A549 (cell line): ENCODE results near the gene EVC2.

Source experiments
- BCL3 ChIP-seq: fragments of >200 bp; sonication (Bioruptor Twin); formaldehyde crosslinking; IDR thresholded peaks from 3 replicates; pipeline ENCODE4 v1.6.1; 2016
- CEBPB ChIP-seq, 2 experiments: fragments of >200 bp in 1 of 2; sonication (Bioruptor Twin) in 1 of 2; formaldehyde crosslinking in 1 of 2; IDR thresholded peaks; 2 replicates each; pipeline ENCODE4 v1.6.1; 2012 to 2016
- CTCF ChIP-seq: fragments of >200 bp; sonication (Bioruptor Twin); formaldehyde crosslinking; IDR thresholded peaks from 3 replicates; pipeline ENCODE4 v1.5.1; 2016
- ELK1 ChIP-seq: fragments of 150-350 bp; IDR thresholded peaks from 2 replicates; pipeline ENCODE4 v1.6.1; 2014; ENCODE audit warnings: low read depth, mild to moderate bottlenecking, low read length
- EP300 ChIP-seq, 2 experiments: fragments of >200 bp; sonication (Bioruptor Twin); formaldehyde crosslinking; IDR thresholded peaks; 2 replicates in 1 of 2; 3 replicates in 1 of 2; pipeline ENCODE4 v1.6.1; 2016 to 2017
- FOSL2 ChIP-seq, 2 experiments: fragments of 450-650 bp in 1 of 2; fragments of >200 bp in 1 of 2; sonication (Bioruptor Twin) in 1 of 2; formaldehyde crosslinking; IDR thresholded peaks; 2 replicates each; pipeline versions ENCODE4 v1.5.0 to v1.6.1; 2016 to 2020; ENCODE audit warnings: mild to moderate bottlenecking in 1 of 2, moderate library complexity in 1 of 2
- JUN ChIP-seq, 2 experiments: fragments of >200 bp; sonication (Bioruptor Twin); formaldehyde crosslinking; IDR thresholded peaks; 2 replicates in 1 of 2; 3 replicates in 1 of 2; pipeline ENCODE4 v1.6.1; 2016 to 2017
- MAX ChIP-seq: IDR thresholded peaks from 2 replicates; pipeline ENCODE4 v1.6.1; 2012
- POLR2A ChIP-seq: IDR thresholded peaks from 2 replicates; pipeline ENCODE4 v1.6.1; 2012; ENCODE audit warnings: mild to moderate bottlenecking, low read length
- RAD21 ChIP-seq, 2 experiments: fragments of >200 bp in 1 of 2; sonication (Bioruptor Twin) in 1 of 2; formaldehyde crosslinking in 1 of 2; IDR thresholded peaks in 1 of 2; conservative IDR thresholded peaks in 1 of 2; 2 replicates in 1 of 2; 3 replicates in 1 of 2; pipeline ENCODE4 v1.6.1; 2012 to 2018; ENCODE audit warnings: inconsistent platforms in 1 of 2
- RCOR1 ChIP-seq: fragments of 150-350 bp; IDR thresholded peaks from 2 replicates; pipeline ENCODE4 v1.6.1; 2014; ENCODE audit warnings: antibody characterized with exemption, low read length, low read depth
- RFX5 ChIP-seq: fragments of 450-650 bp; IDR thresholded peaks from 2 replicates; pipeline ENCODE4 v1.7.1; 2014; ENCODE audit warnings: antibody characterized with exemption, mild to moderate bottlenecking, moderate library complexity
- TP53 ChIP-seq: fragments of 250-450 bp; sonication (Bioruptor Pico); IDR thresholded peaks from 2 replicates; pipeline ENCODE4 v1.5.0; 2021; ENCODE audit warnings: mild to moderate bottlenecking, moderate library complexity

- TF ChIP-seq MAX: no peak
- no peak for TF ChIP-seq CEBPB (IDR thresholded peaks at IDR 0.05)
- no peak for TF ChIP-seq JUN (IDR thresholded peaks at IDR 0.05)
- no peak for TF ChIP-seq CTCF
- TF ChIP-seq POLR2A: no peak
- TF ChIP-seq ELK1: no peak
- TF ChIP-seq FOSL2 (IDR thresholded peaks at IDR 0.05): no peak
- no peak for TF ChIP-seq FOSL2 (CRISPR knock-in tag; IDR thresholded peaks at IDR 0.05)
- TF ChIP-seq RCOR1: no peak
- TF ChIP-seq BCL3: no peak
- no peak for TF ChIP-seq RFX5
- no peak for TF ChIP-seq RAD21 (conservative IDR thresholded peaks at IDR 0.05 in 1 of 2, IDR thresholded peaks at IDR 0.05 in 1 of 2)
- no peak for TF ChIP-seq EP300 (IDR thresholded peaks at IDR 0.05)
- TF ChIP-seq TP53 (CRISPR knock-in tag): no peak
Observed at GRCh38 chr4:5716391-5716790, 8.0 kb upstream of the EVC2 start.
